OCI-LY1 (cell line): Measurements from ENCODE around the gene FTSJ3.

Experiments used
- H2AFZ ChIP-seq: fragments of 200-600 bp; sonication (generic), shearing (Covaris generic); 2 replicates; pipeline ENCODE4 v1.6.0; 2014; ENCODE audit warnings: antibody characterized with exemption, mild to moderate bottlenecking, low read length
- H3F3A ChIP-seq: fragments of 200-600 bp; sonication (generic), shearing (Covaris generic); 2 replicates; pipeline ENCODE4 v1.6.0; 2014; ENCODE audit warnings: mild to moderate bottlenecking, antibody characterized with exemption, low read length, moderate library complexity; ENCODE audit not compliant: insufficient read depth
- H3K27ac ChIP-seq: fragments of 200-600 bp; sonication (generic); 2 replicates; pipeline ENCODE4 v1.5.1; 2014; ENCODE audit warnings: low read length, mixed run types, mild to moderate bottlenecking, low read depth; ENCODE audit not compliant: poor library complexity, severe bottlenecking
- H3K27me3 ChIP-seq: fragments of 200-600 bp; sonication (generic); 2 replicates; pipeline ENCODE4 v1.6.0; 2014; ENCODE audit warnings: antibody characterized with exemption, mild to moderate bottlenecking, low read length, moderate library complexity; ENCODE audit not compliant: insufficient read depth
- H3K36me3 ChIP-seq: fragments of 200-600 bp; sonication (generic); 2 replicates; pipeline ENCODE4 v1.6.1; 2014; ENCODE audit warnings: mild to moderate bottlenecking, antibody characterized with exemption, low read length, moderate library complexity, mixed read lengths; ENCODE audit not compliant: insufficient read depth
- H3K4me1 ChIP-seq: fragments of 200-600 bp; sonication (generic); 2 replicates; pipeline ENCODE4 v1.5.1; 2014; ENCODE audit warnings: mild to moderate bottlenecking, low read length, moderate library complexity; ENCODE audit not compliant: insufficient read depth, severe bottlenecking
- H3K4me2 ChIP-seq: fragments of 200-600 bp; sonication (generic), shearing (Covaris generic); 2 replicates; pipeline ENCODE4 v1.6.1; 2014; ENCODE audit warnings: low read length
- H3K4me3 ChIP-seq: fragments of 200-600 bp; sonication (generic); 2 replicates; pipeline ENCODE4 v1.5.1; 2014; ENCODE audit warnings: low read length, low read depth, mild to moderate bottlenecking, mixed read lengths; ENCODE audit not compliant: poor library complexity, severe bottlenecking
- H3K79me2 ChIP-seq: fragments of 200-600 bp; shearing (Covaris generic); 2 replicates; pipeline ENCODE4 v1.6.1; 2016; ENCODE audit warnings: mixed run types, low read length, mixed read lengths; ENCODE audit not compliant: insufficient read depth
- H3K9ac ChIP-seq: fragments of 200-600 bp; sonication (generic), shearing (Covaris generic); 2 replicates; pipeline ENCODE4 v1.6.1; 2014; ENCODE audit warnings: mild to moderate bottlenecking, low read length, mixed read lengths
- H3K9me2 ChIP-seq: fragments of 200-600 bp; sonication (generic), shearing (Covaris generic); 2 replicates; pipeline ENCODE4 v1.6.1; 2014; ENCODE audit warnings: low read depth, mild to moderate bottlenecking, low read length, mixed read lengths
- H3K9me3 ChIP-seq: fragments of 200-600 bp; shearing (Covaris generic); 2 replicates; pipeline ENCODE4 v1.6.1; 2014; ENCODE audit warnings: low read length, mixed read lengths
- H4K20me1 ChIP-seq: fragments of 200-600 bp; sonication (generic), shearing (Covaris generic); 2 replicates; pipeline ENCODE4 v1.6.0; 2016; ENCODE audit warnings: mild to moderate bottlenecking, low read length; ENCODE audit not compliant: insufficient read depth
- EZH2 ChIP-seq: fragments of 200-600 bp; sonication (generic), shearing (Covaris generic); IDR thresholded peaks from 2 replicates; pipeline ENCODE4 v1.8.0; 2017; ENCODE audit warnings: borderline replicate concordance, mixed run types, mild to moderate bottlenecking, antibody characterized with exemption, low read length, moderate library complexity, mixed read lengths
- TF ChIP-seq, protein P1 (sequence below): fragments of 200-600 bp; sonication (generic), shearing (Covaris generic); IDR thresholded peaks from 2 replicates; pipeline ENCODE4 v1.5.1; 2017; ENCODE audit warnings: mild to moderate bottlenecking, antibody characterized with exemption, low read length, moderate library complexity, mixed read lengths

FTSJ3 gene

DNA sequence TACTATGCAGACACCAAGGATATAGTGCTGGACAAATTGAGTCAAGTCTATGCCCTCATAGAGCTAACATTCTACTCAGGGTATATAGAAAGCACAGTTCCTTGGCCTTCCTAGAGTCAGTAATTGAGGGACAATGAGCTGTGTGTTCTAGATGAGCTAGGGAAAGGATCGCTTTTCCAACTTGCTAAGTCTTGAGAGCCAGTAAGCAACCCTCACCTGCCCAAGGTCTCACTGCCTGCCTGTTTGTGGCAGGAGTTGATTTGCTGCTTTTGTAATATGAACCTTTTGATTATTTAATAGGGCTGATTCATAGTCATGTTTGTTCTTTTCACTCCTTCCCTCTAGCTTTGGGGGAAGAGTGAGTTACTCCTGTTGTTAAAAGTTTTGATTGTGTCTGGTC lies 47.0 kb downstream of the FTSJ3 start:
- peaks cover 13% of the 10 kb centered on the region for H3K4me1 ChIP-seq

DNA sequence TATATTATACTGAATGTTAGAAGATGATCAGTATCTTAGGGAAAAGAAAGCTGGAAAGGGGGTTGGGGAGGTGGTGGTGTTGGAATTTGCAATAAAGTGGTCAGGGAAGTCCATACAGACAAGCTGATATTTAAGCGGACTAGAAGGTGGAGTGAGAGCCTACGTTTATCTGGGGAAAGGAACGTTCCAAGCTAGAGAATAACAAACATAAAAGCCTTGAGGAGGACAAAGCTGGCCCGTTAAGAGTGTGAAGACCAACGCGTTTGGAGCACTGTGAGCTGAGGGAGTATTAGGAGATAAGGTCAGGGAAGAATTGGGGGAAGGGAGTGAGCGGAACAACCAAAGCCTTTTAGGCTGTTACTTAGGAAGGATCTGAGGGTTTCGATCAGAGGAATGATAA lies 52.0 kb downstream of the FTSJ3 start:
- peaks cover 89% of the 10 kb centered on the region for H3K79me2 ChIP-seq
- peak overlapping the region; percentile 92 for H3K4me3 ChIP-seq
- peak overlapping the region; percentile 98 for H3K9ac ChIP-seq
- no peak overlapping the region for H3K27ac ChIP-seq
- peak overlapping the region; percentile 90 for H3K4me2 ChIP-seq
- H4K20me1 ChIP-seq = peaks cover 3% of the 10 kb centered on the region; the same call in 1 of the 2 replicates
- H2AFZ ChIP-seq = no peak overlapping the region
- peaks cover 24% of the 10 kb centered on the region for H3K4me1 ChIP-seq
- TF ChIP-seq EZH2 = no peak
- TF ChIP-seq, protein P1, sequence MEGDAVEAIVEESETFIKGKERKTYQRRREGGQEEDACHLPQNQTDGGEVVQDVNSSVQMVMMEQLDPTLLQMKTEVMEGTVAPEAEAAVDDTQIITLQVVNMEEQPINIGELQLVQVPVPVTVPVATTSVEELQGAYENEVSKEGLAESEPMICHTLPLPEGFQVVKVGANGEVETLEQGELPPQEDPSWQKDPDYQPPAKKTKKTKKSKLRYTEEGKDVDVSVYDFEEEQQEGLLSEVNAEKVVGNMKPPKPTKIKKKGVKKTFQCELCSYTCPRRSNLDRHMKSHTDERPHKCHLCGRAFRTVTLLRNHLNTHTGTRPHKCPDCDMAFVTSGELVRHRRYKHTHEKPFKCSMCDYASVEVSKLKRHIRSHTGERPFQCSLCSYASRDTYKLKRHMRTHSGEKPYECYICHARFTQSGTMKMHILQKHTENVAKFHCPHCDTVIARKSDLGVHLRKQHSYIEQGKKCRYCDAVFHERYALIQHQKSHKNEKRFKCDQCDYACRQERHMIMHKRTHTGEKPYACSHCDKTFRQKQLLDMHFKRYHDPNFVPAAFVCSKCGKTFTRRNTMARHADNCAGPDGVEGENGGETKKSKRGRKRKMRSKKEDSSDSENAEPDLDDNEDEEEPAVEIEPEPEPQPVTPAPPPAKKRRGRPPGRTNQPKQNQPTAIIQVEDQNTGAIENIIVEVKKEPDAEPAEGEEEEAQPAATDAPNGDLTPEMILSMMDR = no peak
- H3K27me3 ChIP-seq = no peaks in the 10 kb centered on the region
- H3K36me3 ChIP-seq = peaks cover 64% of the 10 kb centered on the region
- H3K9me2 ChIP-seq = no peaks in the 10 kb centered on the region
- H3K9me3 ChIP-seq = no peaks in the 10 kb centered on the region
- H3F3A ChIP-seq = no peaks in the 10 kb centered on the region

More for the DNA sequence above, 47.0 kb downstream of the FTSJ3 start:
- Histone ChIP-seq H3K9me3 (no peaks in the 10 kb centered on the region), H3K27me3 (no peaks in the 10 kb centered on the region), H3K36me3 (peaks cover 84% of the 10 kb centered on the region), H4K20me1 (peaks cover 3% of the 10 kb centered on the region; the same call in 1 of the 2 replicates), H3K9me2 (no peaks in the 10 kb centered on the region), H3K4me2 (no peak overlapping the region), H2AFZ (no peak overlapping the region), H3K4me3 (no peak overlapping the region), H3K27ac (no peak overlapping the region), H3K9ac (no peak overlapping the region), H3F3A (no peaks in the 10 kb centered on the region), H3K79me2 (peaks cover 96% of the 10 kb centered on the region)
- TF ChIP-seq EZH2 = no peak

DNA sequence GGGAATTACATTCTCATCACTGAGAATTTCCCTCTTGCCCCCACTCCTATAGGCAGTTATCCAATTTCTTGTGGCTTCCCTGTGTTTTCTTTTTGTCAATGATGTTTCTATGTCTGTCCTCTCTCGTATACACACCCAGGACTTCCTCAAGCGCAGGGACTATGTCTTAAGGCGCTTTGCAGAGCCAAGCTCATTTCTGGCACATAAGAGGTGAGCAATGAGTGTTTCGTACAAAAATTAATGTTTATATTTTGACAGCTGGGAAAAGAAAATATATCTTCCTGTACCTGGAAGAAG lies 52.5 kb downstream of the FTSJ3 start:
- Histone ChIP-seq H3K4me3 (peak overlapping the region; percentile 92), H3F3A (no peaks in the 10 kb centered on the region), H3K79me2 (peaks cover 90% of the 10 kb centered on the region), H2AFZ (no peak overlapping the region), H3K4me1 (peaks cover 24% of the 10 kb centered on the region), H3K9ac (peak overlapping the region; percentile 98), H3K36me3 (peaks cover 65% of the 10 kb centered on the region), H4K20me1 (peaks cover 3% of the 10 kb centered on the region; the same call in 1 of the 2 replicates), H3K9me3 (no peaks in the 10 kb centered on the region), H3K27ac (peak overlapping the region; percentile 89), H3K4me2 (peak overlapping the region; percentile 90), H3K9me2 (no peaks in the 10 kb centered on the region), H3K27me3 (no peaks in the 10 kb centered on the region)
- TF ChIP-seq EZH2 = no peak
- TF ChIP-seq, protein P1 = no peak
